ENCODE measurements around the gene PKD2. TPM values are rescaled to one million over a fixed set of nuclear protein-coding genes. Genes with fewer than 3 reads are reported as not detected.
"Not testable (repeated sequence)": the region's sequence is repeated elsewhere in the genome, so short reads cannot be mapped to it uniquely, and the experiment has no call there.

Gene PKD2
- total RNA-seq, 2 experiments from 2014 or later = 6.3 to 7.6 TPM

DNA sequence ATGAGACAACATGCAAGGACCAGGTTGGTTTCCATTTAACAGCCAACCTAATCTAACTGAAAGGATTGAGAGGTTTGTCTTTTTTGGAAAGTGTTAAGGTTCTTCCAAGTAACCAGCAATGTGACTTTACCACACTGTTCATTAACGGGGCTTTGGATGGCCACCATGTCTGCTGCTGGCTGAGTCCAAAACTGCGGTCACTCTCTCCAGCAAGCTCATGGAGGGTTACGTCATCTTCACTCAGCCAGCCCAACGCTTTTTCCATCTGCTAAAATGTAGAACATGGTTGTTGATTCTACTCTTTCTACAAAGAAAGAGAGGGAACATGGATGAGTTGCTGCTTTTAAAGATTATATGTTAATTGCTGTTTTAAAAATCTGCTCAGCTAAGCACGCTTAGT, 11.0 kb downstream of the PKD2 start:
- ChIA-PET POLR2A (no interaction called here), CTCF (no interaction called here)

- ChIA-PET CTCF (interaction anchor here (1.2 kb wide), 1 partner anchor 12 kb away, joined by 3 read pairs; no protein-coding TSS in a partner anchor), POLR2A (no interaction called here)
Observed at GRCh38 chr4:88021824-88022223, 14.4 kb downstream of the PKD2 start.

- ChIA-PET CTCF (interaction anchor here (1.2 kb wide), 1 partner anchor 12 kb away, joined by 3 read pairs; no protein-coding TSS in a partner anchor), POLR2A (no interaction called here)
Observed at GRCh38 chr4:88022289-88022688, 14.9 kb downstream of the PKD2 start.

GRCh38 chr4:88025868-88026661, 18.6 kb downstream of the PKD2 start:
- CTCF ChIA-PET, POLR2A ChIA-PET: not testable (repeated sequence)

DNA sequence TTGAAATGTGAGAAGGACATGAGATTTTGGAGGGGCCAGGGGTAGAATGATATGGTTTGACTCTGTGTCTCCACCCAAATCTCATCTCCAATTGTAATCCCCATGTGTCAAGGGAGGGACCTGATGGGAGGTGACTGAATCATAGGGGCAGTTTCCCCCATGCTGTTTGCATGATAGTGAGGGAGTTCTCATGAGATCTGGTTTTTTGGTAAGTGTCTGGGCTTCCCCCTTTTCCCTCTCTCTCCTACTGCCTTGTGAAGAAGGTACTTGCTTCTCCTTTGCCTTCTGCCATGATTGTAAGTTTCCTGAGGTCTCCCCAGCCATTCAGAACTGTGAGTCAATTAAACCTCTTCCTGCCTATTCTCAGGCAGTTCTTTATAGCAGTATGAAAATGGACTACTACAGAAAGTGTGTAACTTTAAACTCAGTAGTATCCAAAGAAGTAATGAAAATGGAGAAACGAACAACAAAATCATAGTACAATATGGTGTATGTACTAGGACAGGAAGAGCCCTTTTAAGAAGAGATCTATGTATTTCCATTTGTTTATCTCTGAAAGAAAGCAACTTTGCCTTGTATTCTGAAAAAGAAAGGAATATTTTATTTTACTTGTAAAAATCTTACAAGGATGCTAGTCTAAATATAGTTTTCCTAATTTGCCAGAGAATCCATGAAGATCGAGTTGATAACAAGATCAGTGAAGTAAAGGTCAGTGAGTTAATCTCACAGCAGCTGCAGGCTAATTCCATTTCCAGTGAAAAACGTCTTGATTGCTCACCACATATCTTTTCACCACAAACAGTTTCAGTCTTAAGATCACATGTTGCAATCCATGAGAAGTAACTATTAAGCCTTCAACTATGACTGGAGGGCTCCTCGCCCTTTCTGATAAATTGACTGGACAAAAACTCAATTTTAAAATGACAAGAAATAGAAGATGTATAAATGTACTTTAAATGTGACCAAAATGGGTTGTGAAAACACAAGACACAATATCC, 20.5 kb downstream of the PKD2 start:
- ChIA-PET CTCF (no interaction called here), POLR2A (no interaction called here)

- CTCF ChIA-PET = no interaction called here
- POLR2A ChIA-PET = no interaction called here
Observed at GRCh38 chr4:88028946-88029345, 21.5 kb downstream of the PKD2 start.

DNA sequence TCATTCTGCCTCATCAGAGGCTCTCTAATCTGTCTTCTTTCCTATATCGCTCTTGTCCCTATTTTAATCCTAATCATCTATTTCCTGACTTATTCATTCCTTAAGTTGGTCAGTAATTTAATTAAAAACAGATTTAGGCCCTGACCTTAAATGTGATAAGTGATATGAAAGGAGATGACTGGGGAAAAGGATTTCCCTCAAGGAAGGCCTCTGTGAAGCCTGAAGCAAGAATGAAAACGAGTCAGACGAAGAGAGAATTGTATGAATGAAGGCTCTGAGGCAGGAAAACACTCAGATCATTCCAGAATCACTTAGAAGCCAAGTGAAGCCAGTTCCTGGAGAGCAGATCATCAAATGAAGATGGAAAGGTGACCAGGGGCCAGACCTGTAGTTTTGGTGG, 22.1 kb downstream of the PKD2 start:
- CTCF ChIA-PET = no interaction called here
- POLR2A ChIA-PET = no interaction called here

- CTCF ChIA-PET = interaction anchor here (3.8 kb wide), 1 partner anchor 180 kb away, joined by 32 read pairs; no protein-coding TSS in a partner anchor
- POLR2A ChIA-PET = no interaction called here
Observed at GRCh38 chr4:88030565-88031310, 23.3 kb downstream of the PKD2 start.

DNA sequence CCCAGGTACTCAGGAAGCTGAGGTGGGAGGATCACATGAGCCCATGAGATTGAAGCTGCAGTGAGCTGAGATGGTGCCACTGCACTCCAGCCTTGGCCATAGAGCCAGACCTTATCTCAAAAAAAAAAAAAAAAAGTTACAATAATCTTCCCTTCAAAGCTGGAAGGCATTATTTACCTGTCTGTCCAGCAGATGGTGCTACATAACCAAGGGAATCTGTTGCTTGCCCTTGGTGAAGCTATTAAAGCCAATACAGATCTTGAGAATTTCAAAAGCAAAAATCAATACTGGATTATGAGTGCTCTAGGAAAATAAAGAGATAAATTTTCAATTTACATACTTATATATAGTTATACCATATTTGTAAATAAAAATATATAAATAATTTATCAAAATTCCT, 25.9 kb downstream of the PKD2 start:
- CTCF ChIA-PET = interaction anchor here (0.7 to 3.8 kb wide), 8 partner anchors 20 to 786 kb away, joined by 3 to 32 read pairs (median 3); no protein-coding TSS in a partner anchor
- POLR2A ChIA-PET = interaction anchor here (0.6 kb wide), 1 partner anchor 178 kb away, joined by 3 read pairs; no protein-coding TSS in a partner anchor

- ChIA-PET POLR2A (no interaction called here), CTCF (no interaction called here)
Observed at GRCh38 chr4:88035292-88035691, 27.9 kb downstream of the PKD2 start.

DNA sequence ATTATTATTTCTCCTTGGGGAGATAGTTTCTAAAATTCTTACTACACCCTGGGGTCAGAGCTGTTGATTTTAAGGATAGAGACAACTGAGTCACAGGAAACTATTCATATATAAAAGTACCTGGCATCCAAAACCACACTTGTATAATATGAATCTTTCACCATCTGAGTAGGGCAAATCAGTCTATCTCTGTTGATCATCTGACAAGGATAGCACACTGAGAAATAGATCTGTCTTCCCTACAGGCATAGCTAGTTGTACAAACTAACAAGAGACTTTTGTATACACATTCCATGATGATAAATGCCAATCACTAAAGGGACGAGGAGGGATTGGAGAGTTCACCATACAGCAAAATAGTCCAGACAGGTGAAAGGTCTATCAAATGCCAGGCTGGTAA, 30.0 kb downstream of the PKD2 start:
- CTCF ChIA-PET = interaction anchor here (0.6 kb wide), 1 partner anchor 180 kb away, joined by 4 read pairs; no protein-coding TSS in a partner anchor
- POLR2A ChIA-PET = interaction anchor here (0.6 kb wide), 1 partner anchor 646 kb away, joined by 3 read pairs; the partner anchor contains the start of gene HSD17B11

- ChIA-PET POLR2A (interaction anchor here (0.6 kb wide), 1 partner anchor 647 kb away, joined by 3 read pairs; the partner anchor contains the start of gene HSD17B11), CTCF (interaction anchor here (0.6 kb wide), 1 partner anchor 180 kb away, joined by 4 read pairs; no protein-coding TSS in a partner anchor)
Observed at GRCh38 chr4:88037936-88038335, 30.5 kb downstream of the PKD2 start.

GRCh38 chr4:88040707-88041106, 33.3 kb downstream of the PKD2 start:
- CTCF ChIA-PET = no interaction called here
- POLR2A ChIA-PET = no interaction called here

- ChIA-PET POLR2A (no interaction called here), CTCF (no interaction called here)
Observed at GRCh38 chr4:88041626-88042025, 34.2 kb downstream of the PKD2 start.

GRCh38 chr4:88043001-88043400, 35.6 kb downstream of the PKD2 start:
- ChIA-PET POLR2A (no interaction called here), CTCF (no interaction called here)

DNA sequence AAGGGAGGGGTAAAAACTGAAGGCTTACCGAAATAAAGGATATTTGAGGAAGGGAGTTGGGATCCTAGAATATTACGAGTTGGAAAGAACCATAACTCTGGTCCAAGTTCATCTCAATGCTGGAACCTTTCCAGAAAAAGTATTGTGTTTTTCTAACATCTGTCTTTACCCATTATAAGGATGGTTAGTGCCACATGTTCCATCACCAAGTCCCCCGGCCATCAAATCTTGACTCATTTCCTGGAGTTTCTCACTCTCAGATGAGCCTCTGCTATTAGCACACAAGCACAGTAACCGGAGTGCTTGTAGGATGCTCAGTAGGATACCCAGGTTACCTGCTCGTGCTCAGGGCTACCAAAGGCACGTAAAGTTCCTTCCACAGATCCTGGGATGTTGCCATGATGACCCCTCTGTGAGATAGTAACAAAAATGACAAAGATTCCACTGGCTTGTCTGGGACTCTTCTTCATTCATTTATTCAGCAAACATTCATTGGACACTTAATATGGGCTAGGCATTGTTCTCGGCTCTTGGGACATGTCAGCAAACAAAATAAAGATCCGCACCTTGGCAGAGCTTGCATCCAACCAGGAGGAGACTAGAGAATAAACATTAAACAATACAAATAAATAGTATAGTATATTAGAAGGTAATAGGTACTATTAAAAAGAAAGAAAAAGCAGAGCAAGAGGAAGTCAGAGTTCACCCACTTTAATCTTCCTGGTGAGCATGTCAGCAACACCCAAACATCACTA, 36.3 kb downstream of the PKD2 start:
- POLR2A ChIA-PET = no interaction called here
- CTCF ChIA-PET = no interaction called here

DNA sequence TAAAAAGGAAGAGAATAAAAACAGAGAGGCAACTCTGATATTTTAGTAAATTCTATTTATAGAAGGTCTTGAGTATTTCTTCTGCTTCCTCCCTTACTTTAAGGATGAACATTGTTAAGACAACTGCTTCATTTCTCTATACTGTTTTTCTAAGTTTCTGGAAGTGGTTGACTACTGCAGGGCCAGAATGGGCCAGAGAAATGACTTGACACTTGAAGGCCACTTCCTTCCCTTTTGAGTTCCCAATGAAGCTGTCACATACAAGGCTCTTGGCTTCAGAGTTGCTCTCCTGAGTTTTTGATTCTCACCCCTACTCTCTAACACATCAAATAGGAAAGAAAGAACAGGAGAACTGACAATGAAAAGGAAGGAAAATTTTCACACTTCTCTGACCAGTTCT, 37.6 kb downstream of the PKD2 start:
- POLR2A ChIA-PET = no interaction called here
- CTCF ChIA-PET = no interaction called here

DNA sequence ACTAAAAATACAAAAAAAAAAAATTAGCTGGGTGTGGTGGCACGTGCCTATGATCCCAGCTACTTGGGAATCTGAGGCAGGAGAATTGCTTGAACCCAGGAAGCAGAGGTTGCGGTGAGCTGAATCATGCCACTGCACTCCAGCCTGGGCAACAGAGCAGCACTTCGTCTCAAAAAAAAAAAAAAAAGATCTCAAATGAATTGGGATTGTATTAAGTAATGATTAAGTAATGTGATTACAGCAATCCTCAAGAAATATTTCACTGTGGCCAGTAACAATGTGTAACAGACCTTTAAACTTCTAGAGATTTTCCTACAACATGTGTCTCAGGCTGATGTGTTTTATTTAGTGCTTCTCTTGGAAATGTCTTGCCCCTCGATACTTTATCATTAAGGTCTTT, 46.8 kb downstream of the PKD2 start:
- CTCF ChIA-PET = interaction anchor here (1.5 kb wide), 1 partner anchor 158 kb away, joined by 5 read pairs; no protein-coding TSS in a partner anchor
- POLR2A ChIA-PET = no interaction called here

GRCh38 chr4:88054901-88055300, 47.5 kb downstream of the PKD2 start:
- CTCF ChIA-PET = interaction anchor here (1.5 kb wide), 1 partner anchor 157 kb away, joined by 5 read pairs; no protein-coding TSS in a partner anchor

More at GRCh38 chr4:88054901-88055300, 47.5 kb downstream of the PKD2 start:
- POLR2A ChIA-PET = no interaction called here

All from activated CD8-positive, alpha-beta memory T cell treated with anti-CD3 and anti-CD28 coated beads for 36 hours (primary cell).